Measurements from ENCODE around the gene ATP13A2.

ATP13A2 gene

DNA sequence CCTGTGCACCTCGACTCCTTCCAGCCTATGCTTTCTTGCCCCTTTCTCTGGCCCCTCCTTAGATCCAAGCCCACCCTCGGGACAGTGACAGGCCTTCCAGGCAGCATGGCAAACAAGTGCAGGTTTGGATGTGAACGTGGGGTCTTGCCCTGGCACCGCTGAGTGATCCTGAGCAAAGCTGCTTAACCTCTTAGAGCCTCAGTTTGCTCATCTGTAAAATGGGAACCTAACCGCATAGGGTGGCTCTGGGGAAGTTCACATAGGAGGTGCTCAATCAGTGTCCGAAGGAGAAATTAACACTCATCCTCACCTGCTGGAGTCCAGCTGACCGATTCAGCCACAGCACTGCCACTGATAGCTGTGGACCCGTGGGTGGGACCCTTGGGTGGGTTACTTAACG lies 38.5 kb downstream of the ATP13A2 start:
- DNase-seq (ENCODE audit: low read depth), result no peak
- H3K4me3 ChIP-seq (ENCODE audit: control insufficient read depth, low read depth, low read length), result no peak overlapping the region
- no peak for TF ChIP-seq CTCF (IDR thresholded peaks at IDR 0.05; ENCODE audit: control insufficient read depth, insufficient read depth, low read depth, low read length, missing control alignments)

DNA sequence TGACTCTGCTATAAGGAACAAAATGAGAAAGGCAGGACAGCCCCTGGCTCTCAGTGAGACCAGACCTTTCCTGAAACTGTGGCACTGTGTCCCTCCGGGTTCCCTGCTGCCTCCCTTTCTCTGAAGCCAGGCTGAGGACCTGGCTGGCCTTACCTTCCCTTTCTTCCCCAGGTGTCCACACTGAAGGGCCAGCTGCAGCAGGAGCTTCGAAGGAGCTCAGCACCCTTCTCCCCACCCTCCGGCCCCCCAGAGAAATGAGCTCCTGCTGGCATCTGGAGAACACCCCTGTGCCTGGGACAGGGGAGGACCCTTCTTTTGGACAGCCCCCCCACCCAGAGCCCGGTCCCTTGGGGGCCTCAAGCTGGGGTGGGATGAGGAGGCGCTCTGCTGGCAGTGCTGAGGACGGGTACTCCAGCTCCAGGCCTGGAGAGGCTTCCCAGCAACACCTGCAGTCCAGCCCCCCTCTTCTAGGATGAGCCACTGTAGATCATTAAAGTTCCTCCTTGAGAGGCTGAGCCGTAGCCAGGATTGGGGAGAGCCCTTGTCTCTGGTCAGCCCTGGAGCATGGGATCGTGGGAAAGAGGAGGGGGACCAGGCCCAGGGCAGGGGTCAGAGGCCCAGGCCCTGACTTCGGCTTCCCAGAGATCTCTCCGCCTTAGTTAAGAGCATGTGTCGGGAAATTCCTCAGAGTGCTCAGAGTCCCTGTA lies 39.4 kb downstream of the ATP13A2 start:
- no peak for DNase-seq (ENCODE audit: low read depth)
- no peak for TF ChIP-seq CTCF (IDR thresholded peaks at IDR 0.05; ENCODE audit: control insufficient read depth, insufficient read depth, low read depth, low read length, missing control alignments)
- no peak overlapping the region for H3K4me3 ChIP-seq (ENCODE audit: control insufficient read depth, low read depth, low read length)

- DNase-seq (ENCODE audit: low read depth), result no peak
- no peak for TF ChIP-seq CTCF (IDR thresholded peaks at IDR 0.05; ENCODE audit: control insufficient read depth, insufficient read depth, low read depth, low read length, missing control alignments)
- no peak overlapping the region for H3K4me3 ChIP-seq (ENCODE audit: control insufficient read depth, low read depth, low read length)
Observed at GRCh38 chr1:16971341-16972188, 40.2 kb downstream of the ATP13A2 start.

DNA sequence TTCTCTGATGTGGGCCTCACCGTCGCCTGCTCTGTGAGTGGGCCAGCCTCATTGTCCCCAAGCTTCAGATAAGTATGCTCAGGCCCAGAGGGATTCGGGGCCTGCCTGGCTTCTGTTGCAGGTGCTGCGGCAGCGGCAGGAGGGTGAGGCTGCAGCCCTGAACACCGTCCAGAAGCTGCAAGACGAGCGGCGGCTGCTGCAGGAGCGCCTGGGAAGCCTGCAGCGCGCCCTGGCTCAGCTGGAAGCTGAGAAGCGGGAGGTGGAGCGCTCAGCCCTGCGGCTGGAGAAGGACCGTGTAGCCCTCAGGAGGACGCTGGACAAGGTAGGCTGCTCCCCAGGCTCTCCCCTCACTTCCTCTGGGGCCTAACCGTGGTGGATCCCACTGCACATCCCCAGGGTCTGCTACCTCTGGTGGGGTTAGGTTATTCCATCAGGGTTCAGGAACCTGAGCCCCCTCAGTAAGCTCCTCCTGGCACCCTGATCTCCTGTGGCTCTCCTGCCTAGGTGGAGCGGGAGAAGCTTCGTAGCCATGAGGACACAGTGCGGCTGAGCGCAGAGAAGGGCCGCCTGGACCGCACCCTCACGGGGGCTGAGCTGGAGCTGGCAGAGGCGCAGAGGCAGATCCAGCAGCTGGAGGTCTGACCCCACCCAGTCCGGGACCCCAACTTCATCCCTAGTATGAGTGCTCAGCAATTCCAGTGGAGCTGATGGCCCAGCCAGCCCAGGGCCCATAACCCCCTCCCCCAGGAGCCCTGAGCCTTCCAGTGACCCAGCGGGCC lies 41.4 kb downstream of the ATP13A2 start:
- DNase-seq (ENCODE audit: low read depth), result no peak
- H3K4me3 ChIP-seq (ENCODE audit: control insufficient read depth, low read depth, low read length), result no peak overlapping the region
- no peak for TF ChIP-seq CTCF (IDR thresholded peaks at IDR 0.05; ENCODE audit: control insufficient read depth, insufficient read depth, low read depth, low read length, missing control alignments)

DNA sequence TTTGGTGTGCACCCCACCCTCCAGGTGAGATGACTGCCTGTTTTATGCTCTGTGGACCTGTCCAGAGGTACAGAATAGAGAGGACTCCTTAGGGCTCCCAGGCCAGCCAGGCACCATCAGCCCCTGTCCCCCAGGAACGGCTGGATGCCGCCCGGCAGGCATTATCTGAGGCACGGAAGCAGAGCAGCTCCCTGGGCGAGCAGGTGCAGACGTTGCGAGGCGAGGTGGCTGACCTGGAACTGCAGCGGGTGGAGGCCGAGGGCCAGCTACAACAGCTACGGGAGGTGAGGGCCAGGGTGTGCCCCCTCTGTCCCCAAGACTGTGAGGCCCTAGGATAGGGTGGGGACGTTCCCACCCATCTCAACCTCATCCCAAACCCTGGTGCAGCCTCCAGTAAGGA lies 42.1 kb downstream of the ATP13A2 start:
- TF ChIP-seq CTCF (IDR thresholded peaks at IDR 0.05; ENCODE audit: control insufficient read depth, insufficient read depth, low read depth, low read length, missing control alignments), result no peak
- H3K4me3 ChIP-seq (ENCODE audit: control insufficient read depth, low read depth, low read length), result no peak overlapping the region
- no peak for DNase-seq (ENCODE audit: low read depth)

DNA sequence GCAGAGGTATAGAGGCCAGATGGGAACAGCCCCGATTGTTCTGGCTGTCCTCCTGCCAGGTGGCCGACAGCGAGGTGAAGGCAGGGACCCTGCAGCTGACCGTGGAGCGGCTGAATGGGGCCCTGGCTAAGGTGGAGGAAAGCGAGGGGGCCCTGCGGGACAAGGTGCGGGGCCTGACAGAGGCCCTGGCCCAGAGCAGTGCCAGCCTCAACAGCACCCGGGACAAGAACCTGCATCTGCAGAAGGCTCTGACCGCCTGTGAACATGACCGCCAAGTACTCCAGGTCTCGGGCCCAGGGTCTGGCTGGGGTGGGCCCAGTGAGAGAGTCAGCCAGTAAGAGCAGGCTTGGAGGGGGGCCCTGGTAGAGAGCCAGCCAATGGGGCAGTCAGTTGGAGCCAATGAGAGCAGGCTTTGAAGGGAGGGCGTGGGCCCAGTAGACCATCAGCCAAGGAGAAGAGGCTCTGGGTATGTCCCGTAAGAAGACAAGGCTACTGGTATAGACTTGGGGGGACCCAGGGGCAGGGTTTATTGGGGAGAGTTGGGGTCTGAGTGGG lies 42.6 kb downstream of the ATP13A2 start:
- no peak overlapping the region for H3K4me3 ChIP-seq (ENCODE audit: control insufficient read depth, low read depth, low read length)
- TF ChIP-seq CTCF (IDR thresholded peaks at IDR 0.05; ENCODE audit: control insufficient read depth, insufficient read depth, low read depth, low read length, missing control alignments), result no peak
- DNase-seq (ENCODE audit: low read depth), result no peak
